ENCODE results near the gene ZNF488.
"Not testable (repeated sequence)": the region's sequence is repeated elsewhere in the genome, so short reads cannot be mapped to it uniquely, and the experiment has no call there.

The ZNF488 gene

GRCh38 chr10:47409866-47410256, 25.8 kb upstream of the ZNF488 start:
- DNase-seq (ENCODE audit: low read depth, low spot score) = no peak

DNA sequence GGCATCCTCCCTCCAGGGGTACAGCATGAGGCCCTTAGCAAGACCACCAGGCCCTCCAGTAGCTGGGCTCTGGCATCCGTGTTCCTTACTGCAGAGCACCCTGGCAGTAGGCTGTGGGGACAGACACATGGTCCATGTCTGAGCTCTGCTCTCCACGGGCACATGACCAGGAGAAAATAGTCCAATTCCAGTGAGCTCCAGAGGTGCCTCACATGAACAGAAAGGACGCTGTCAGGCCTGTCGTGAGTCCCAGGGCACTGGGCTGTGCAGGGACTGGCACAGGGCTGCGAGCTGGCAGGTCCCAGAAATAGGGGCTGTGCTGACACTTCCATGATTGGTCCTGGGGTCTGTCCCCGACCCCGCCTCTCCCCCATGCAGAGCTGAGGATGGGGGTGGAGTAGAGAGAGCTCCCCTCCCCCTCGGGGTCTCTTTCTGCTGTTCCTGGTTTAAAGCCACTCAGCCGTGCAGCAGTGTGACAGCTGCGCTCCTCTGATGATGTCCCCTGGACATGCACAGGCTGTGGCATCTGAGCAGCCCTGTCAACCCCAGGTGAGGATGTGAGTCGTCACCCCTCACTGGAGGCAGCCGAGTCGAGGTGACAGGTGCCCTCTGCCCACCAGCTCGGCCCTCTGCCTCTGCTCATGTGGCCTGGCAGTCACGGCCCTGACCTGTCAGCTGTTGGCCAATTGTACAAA, 25.2 kb upstream of the ZNF488 start:
- DNase-seq (ENCODE audit: low read depth, low spot score) = no peak

DNA sequence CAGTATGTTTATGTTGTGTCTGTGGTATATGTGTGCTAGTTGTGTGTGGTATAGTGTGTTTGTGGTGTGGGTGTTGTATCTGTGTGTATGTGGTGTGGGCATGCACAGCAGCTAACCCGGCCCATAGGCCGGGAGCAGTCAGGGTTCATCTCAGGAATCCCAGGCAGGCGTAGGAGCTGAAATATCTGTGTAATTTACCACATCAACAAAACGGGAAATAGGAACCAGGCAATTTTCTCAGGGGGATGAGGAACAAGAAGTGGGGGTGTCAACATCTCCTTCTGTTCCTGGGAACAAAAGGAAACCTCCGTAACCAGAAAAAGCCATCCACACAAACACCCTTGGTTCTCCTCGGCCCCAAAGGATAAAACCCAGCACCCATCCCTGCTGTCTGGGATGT, 24.5 kb upstream of the ZNF488 start:
- no peak for DNase-seq (ENCODE audit: low read depth, low spot score)

GRCh38 chr10:47406870-47407691, 23.0 kb upstream of the ZNF488 start:
- peak; percentile 77 for DNase-seq (ENCODE audit: low read depth, low spot score)

GRCh38 chr10:47406548-47406869, 22.4 kb upstream of the ZNF488 start:
- DNase-seq (ENCODE audit: low read depth, low spot score) = no peak

- no peak for DNase-seq (ENCODE audit: low read depth, low spot score)
These were observed 21.9 kb upstream of the ZNF488 start for GRCh38 chr10:47405857-47406547.

- DNase-seq (ENCODE audit: low read depth, low spot score) = no peak
These were observed 20.8 kb upstream of the ZNF488 start for GRCh38 chr10:47404937-47405336.

GRCh38 chr10:47404446-47404845, 20.4 kb upstream of the ZNF488 start:
- no peak for DNase-seq (ENCODE audit: low read depth, low spot score)

DNA sequence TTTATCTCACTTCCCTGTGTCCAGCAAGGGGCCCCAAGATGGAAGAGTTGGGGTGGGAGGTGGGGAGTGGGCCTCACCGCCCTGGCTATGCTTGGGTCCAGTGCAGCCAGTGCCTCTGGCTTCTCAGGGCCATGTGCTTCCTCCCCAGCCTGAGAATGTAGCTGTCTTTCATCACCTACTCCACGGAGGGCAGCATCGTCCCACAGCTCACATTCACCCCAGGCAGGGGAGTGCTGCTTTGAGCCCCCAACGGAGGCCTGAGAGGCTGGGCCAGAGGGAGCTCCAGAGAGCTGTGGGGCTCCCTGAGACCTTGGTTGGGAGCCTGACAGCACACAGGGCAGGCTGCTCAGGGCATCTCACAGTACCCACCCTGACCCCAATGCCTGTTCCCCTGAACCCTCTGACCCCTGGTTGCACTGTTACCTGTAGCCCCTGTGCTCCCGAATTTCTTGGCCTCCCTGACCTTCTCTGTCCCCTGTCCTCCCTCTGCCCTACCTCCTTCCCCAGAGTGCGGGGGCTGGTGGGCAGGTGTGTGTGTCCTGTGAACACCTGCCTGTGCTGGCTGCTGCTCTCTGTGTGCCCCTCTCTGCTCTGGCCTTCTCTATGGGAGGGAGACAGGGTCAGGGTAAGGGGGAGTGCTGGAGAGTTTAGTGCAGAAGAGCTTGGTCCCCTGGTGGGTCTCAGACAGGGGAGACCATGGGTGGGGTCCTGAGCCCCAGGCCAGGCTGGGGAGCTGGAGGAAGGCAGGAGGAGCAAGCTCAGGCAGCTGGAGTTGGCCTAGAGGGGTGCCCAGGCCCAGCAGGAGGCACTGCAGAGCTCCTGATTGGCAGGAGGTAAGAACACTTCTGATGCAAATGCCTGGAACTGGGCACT, 19.6 kb upstream of the ZNF488 start:
- peak; percentile 42 for DNase-seq (ENCODE audit: low read depth, low spot score)

- DNase-seq (ENCODE audit: low read depth, low spot score) = peak; percentile 95
These were observed 18.7 kb upstream of the ZNF488 start for GRCh38 chr10:47402641-47403301.

DNA sequence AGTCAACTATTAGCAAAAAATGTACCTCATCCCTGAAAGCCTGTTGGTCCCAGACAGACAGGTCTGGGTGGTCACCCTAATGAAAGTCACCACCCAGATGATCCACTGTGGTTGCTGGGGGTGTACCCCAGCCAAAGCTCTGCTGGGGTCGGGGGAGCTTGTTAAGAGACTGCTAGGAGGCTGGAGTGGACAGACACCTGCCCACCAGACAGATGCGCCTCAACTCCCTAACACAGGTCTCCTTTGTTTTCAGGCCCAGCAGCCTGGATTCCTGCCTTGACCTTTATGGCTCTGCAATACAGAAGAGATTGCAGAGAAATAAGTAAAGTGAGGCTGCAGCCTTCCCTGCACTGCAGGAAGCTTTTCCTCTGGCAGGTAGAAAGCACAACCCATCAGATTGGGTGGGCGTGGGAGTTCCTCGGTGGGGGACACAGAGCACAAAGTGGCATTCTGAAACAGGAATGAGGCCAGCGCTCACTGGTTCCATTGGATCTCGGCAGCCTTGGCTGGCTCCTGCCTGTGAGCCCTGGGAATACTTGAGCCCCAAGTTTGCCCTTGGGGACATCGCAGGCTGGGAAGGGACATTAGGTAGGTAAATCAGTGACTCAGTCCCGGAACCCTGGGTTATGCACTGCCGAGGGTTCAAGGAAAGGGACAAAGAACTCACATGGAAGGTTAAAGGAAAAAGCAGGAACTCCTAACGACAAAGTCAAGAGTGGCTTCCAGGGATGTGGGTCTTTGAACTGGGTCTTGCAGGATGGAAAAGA, 18.0 kb upstream of the ZNF488 start:
- no peak for DNase-seq (ENCODE audit: low read depth, low spot score)

DNA sequence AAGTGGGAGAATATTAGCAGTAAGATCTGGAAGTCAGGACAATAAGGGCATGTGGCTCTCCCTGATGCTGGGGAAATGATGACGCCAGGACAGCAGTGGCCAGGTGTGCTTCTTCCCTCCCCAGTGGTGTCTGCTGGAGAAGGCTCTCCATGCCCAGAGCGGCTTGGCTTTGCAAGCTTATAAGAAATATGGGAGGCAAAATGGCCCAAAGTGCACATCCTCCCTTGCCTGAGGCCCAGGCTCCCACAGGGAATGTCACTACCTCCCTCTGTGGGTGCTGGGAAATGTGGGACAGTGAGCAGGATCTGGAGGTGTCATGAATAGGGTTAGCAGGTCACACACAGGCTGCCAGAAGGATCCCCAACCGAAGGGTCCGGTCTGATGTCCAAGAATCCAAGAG, 17.1 kb upstream of the ZNF488 start:
- DNase-seq (ENCODE audit: low read depth, low spot score) = no peak

DNA sequence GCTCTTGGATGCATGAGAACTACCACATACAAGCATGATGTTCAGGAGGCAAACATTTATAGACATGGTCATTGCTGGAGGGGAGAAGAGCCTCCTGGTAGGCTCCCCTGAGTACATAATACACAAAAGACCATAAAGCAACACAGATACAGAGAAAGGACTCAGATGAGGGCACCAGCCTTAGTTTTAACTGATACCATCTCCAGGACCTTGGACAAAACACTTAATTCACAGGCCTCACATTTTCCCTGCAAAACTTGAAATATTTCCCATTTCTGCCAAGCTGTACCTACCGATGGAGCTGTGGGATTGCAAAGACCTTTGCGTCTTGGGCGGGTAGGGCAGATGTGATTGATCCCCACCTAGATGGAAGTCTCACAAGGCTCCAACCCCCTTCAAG, 16.7 kb upstream of the ZNF488 start:
- DNase-seq (ENCODE audit: low read depth, low spot score) = no peak

DNA sequence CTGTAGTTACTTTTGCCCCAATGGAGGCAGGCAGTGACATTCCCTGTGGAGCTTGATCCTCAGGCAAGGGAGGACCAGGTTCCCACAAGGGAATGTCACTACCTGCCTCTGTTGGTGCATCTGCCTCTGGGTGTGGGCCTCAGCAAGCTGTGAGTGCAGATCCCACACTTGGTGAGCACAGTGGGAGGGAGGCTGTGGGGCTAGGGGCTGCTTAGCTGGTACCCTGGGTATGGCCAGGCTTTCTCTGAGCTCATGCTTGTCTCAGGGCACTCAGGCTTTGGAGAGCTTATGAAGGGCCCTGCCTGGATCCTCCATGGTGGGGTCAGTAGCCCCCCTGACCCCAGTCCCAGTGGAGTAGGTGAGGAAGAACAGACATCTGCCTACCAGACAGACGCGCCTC, 16.2 kb upstream of the ZNF488 start:
- no peak for DNase-seq (ENCODE audit: low read depth, low spot score)

GRCh38 chr10:47397256-47397655, 13.2 kb upstream of the ZNF488 start:
- DNase-seq (ENCODE audit: low read depth, low spot score) = no peak

DNA sequence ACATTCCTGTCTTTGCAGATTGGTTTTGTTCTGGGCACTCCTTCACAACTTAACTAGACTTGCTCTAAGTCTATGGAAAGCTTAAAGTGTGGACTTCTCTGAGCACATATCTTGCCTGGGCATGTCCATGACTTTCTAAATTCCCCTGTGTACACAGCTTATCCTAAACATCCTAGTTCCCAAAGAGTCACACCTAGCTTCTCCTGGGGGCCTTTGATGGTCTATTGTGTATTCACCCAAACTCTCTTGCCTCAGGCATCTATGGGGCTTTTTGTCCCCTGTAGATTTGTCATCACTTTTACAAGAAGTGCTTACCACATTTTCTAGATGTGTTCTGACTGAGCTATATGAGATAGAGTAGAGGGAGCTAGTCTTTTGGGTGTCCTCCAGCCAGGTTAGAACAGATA, 12.2 kb upstream of the ZNF488 start:
- DNase-seq (ENCODE audit: low read depth, low spot score) = peak; percentile 57

DNA sequence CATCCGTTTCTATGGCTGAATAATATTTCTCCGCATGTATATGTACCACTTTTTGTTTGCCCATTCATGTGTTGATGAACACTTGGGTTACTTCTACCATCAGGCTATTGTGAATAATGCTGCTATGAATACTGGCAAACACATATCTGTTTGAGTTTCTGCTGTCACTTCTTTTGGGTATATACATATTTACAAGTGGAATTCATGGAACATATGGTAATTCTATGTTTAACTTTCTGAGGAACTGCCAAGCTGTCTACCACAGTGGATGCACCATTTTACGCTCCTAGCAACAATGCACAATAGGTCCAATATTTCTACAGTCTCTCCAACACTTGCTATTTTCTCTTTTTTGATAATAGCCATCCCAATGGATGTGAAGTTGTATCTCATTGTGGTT, 5.5 kb upstream of the ZNF488 start:
- DNase-seq (ENCODE audit: low read depth, low spot score) = no peak

- DNase-seq (ENCODE audit: low read depth, low spot score) = no peak
These were observed 4.8 kb upstream of the ZNF488 start for GRCh38 chr10:47388879-47389278.

GRCh38 chr10:47386104-47386503, 2.0 kb upstream of the ZNF488 start:
- DNase-seq (ENCODE audit: low read depth, low spot score) = not testable (repeated sequence)
